ENCODE data around the gene NMNAT3.

DNA sequence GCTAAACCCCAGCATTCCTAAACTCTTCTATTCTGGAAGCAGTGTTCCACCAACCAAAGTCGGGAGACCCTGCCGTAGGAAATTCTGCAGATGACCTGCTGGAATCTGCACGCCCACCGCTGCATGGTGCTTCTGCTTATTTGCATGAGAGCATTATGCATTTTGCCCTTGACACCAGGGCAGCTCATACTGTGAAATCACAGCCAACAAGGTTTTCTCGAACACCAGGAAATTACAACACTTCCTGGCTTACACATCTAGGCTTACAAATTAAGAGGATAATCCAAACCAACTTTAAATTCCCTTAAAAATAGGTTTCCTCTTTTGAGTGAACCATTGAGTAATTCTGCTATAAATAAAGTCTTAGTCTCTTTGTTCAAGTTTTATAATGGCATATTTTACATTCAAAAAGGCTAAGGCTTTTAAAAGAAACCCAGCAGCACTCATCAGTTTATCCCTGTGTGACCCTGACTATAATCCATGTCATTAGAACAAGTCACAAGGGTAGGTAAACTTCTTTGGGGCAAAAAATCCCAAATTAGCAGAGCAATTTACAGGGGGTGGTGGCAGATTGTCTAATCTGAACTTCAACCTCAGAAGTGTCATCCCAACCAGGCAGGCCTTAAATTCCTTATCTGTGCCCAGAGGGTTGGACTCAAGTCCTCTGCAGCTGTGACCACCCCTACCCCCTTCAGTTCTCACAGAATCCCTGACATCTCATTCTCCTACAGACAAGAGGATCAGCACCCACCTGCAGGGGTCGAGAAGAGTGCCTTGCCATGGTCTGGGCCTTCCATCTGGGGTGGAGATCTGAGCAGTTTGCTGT is 104.7 kb downstream of the NMNAT3 start:
- TF ChIP-seq POLR2A (IDR thresholded peaks at IDR 0.05; ENCODE audit: low read length) (no peak), GATA1 (IDR thresholded peaks at IDR 0.05; ENCODE audit: low read depth, low read length) (no peak)

Measured in erythroblast (primary cell).